ENCODE data around the gene RASSF1.
"Not testable (repeated sequence)": the region's sequence is repeated elsewhere in the genome, so short reads cannot be mapped to it uniquely, and the experiment has no call there.

Gene RASSF1

DNA sequence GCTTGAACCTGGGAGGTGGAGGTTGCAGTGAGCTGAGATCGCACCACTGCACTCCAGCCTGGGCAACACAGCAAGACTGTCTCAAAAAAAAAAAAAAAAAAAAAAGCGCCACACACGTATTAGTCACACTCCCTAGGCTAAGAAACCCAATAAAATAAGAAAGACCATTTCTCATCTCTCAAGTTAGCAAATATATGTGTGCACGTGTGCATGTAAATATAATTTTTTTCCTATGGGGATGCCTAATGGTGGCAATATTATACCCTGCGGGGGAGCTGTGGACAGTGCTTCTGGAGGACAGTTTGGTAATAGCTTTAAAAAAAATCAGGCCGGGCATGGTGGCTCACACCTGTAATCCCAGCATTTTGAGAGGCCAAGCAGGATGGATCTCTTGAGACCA is 56.5 kb downstream of the RASSF1 start:
- not testable (repeated sequence) for DNase-seq (ENCODE audit: low spot score)

All from LoVo (cell line).